Natural killer cell (primary cell): ENCODE measurements around the gene TSNAX. TPM values are rescaled to one million over a fixed set of nuclear protein-coding genes. Genes with fewer than 3 reads are reported as not detected.
"Not testable (repeated sequence)": the region's sequence is repeated elsewhere in the genome, so short reads cannot be mapped to it uniquely, and the experiment has no call there.

Experiments used
- ATAC-seq, 3 donors: fragments of 150-1000 bp in 2 of 3; fragments of 200-7000 bp in 1 of 3; cut with Tn5 transposase; 1 replicate in 1 of 3; 2 replicates in 2 of 3; pipeline ENCODE4 v1.10.0; 2021; ENCODE audit warnings: mild to moderate bottlenecking in 2 of 3, moderate library complexity in 2 of 3
- DNase-seq, 2 donors: peaks; one replicate each; pipeline versions ENCODE4 v3.0.0 to v3.0.0-alpha.2; 2013 to 2021; ENCODE audit warnings: mixed read lengths in 1 of 2
- H3K27ac ChIP-seq: one replicate; pipeline ENCODE4 v1.5.1; 2013; ENCODE audit warnings: mild to moderate bottlenecking, low read length
- H3K27me3 ChIP-seq: one replicate; pipeline ENCODE4 v1.6.1; 2013; ENCODE audit warnings: low read length; ENCODE audit not compliant: control insufficient read depth, insufficient read depth
- H3K36me3 ChIP-seq: one replicate; pipeline ENCODE4 v1.6.1; 2013; ENCODE audit warnings: low read length; ENCODE audit not compliant: control insufficient read depth, insufficient read depth
- H3K4me1 ChIP-seq: one replicate; pipeline ENCODE4 v1.6.1; 2013; ENCODE audit warnings: low read length; ENCODE audit not compliant: control insufficient read depth, insufficient read depth
- H3K4me3 ChIP-seq: one replicate; pipeline ENCODE4 v1.5.1; 2013; ENCODE audit warnings: low read length
- H3K9me3 ChIP-seq: one replicate; pipeline ENCODE4 v1.6.1; 2013; ENCODE audit warnings: low read length; ENCODE audit not compliant: control insufficient read depth, insufficient read depth
- H3K27ac Mint-ChIP-seq, 2 donors: one replicate each; pipeline ENCODE4 v1.8.0; 2022; ENCODE audit warnings: mild to moderate bottlenecking in 2 of 2, mixed read lengths in 2 of 2, moderate library complexity in 1 of 2
- H3K27me3 Mint-ChIP-seq, 2 donors: one replicate each; pipeline ENCODE4 v1.8.0; 2022; ENCODE audit warnings: low read depth in 2 of 2, mixed read lengths in 2 of 2
- H3K36me3 Mint-ChIP-seq: one replicate; pipeline ENCODE4 v1.8.0; 2022; ENCODE audit warnings: mixed read lengths
- H3K4me1 Mint-ChIP-seq, 2 donors: one replicate each; pipeline ENCODE4 v1.8.0; 2022; ENCODE audit warnings: mixed read lengths in 2 of 2
- H3K4me3 Mint-ChIP-seq: one replicate; pipeline ENCODE4 v1.8.0; 2022; ENCODE audit warnings: mild to moderate bottlenecking, moderate library complexity, mixed read lengths
- H3K9me3 Mint-ChIP-seq, 2 donors: one replicate each; pipeline ENCODE4 v1.8.0; 2022; ENCODE audit warnings: mixed read lengths in 2 of 2
- WGBS: methylation state at CpG from one replicate; pipeline ENCODE4 v1.1.7; 2013; ENCODE audit warnings: missing lambda C conversion rate; ENCODE audit not compliant: insufficient coverage; 5-methylcytosine and 5-hydroxymethylcytosine counted together
- intact Hi-C: fragments of 100-400 bp; cut with micrococcal nuclease; formaldehyde crosslinking; loops from one replicate; pipeline ENCODE4 v1.14.2; 2022
- total RNA-seq, 4 donors: library from RNA; stranded (reverse); fragments of 120-200 nt in 1 of 4; gene quantifications; one replicate each; pipeline versions ENCODE4 v1.2.3 to v1.2.4, GENCODE V29; 2013 to 2022
- TF ChIP-seq, protein P1 (sequence below): fragments of 200-600 bp; IDR thresholded peaks from one replicate; pipeline ENCODE4 v1.8.0; 2022; ENCODE audit warnings: antibody characterized with exemption

The TSNAX gene
- total RNA-seq, 3 donors from 2014 or later (not counting 1 experiment from before 2014, with no cell fraction given): 35.6 to 49.3 (median 44.8) TPM

DNA sequence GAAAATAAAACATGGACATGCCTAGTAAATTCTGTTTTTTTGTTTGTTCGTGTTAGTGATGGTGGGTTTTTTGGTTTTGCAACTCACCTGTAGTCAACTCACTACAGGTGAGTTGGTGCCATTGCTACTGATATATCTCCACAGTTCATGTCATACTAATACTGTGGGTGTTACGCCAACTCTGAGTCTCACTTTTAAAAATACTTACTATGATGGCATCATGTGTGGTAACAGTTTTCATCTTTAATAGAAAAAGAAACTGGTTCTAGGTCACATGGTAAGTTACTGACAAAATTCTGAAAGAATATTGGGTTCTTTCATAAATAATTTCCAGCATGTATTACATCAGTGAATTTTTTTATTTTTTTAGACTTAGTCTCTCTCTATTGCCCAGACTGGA is 38.0 kb downstream of the TSNAX start:
- no peak for DNase-seq
- Histone ChIP-seq H3K27ac (no peak overlapping the region), H3K27me3 (no peaks in the 10 kb centered on the region), H3K4me1 (no peaks in the 10 kb centered on the region), H3K4me3 (no peak overlapping the region), H3K9me3 (no peaks in the 10 kb centered on the region), H3K36me3 (peaks cover 34% of the 10 kb centered on the region)
- TF ChIP-seq, protein P1, sequence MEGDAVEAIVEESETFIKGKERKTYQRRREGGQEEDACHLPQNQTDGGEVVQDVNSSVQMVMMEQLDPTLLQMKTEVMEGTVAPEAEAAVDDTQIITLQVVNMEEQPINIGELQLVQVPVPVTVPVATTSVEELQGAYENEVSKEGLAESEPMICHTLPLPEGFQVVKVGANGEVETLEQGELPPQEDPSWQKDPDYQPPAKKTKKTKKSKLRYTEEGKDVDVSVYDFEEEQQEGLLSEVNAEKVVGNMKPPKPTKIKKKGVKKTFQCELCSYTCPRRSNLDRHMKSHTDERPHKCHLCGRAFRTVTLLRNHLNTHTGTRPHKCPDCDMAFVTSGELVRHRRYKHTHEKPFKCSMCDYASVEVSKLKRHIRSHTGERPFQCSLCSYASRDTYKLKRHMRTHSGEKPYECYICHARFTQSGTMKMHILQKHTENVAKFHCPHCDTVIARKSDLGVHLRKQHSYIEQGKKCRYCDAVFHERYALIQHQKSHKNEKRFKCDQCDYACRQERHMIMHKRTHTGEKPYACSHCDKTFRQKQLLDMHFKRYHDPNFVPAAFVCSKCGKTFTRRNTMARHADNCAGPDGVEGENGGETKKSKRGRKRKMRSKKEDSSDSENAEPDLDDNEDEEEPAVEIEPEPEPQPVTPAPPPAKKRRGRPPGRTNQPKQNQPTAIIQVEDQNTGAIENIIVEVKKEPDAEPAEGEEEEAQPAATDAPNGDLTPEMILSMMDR: no peak
- intact Hi-C loops: no loop called here
- Mint-ChIP-seq H3K4me3 (no peak overlapping the region), H3K36me3 (peaks cover 10% of the 10 kb centered on the region), H3K9me3 (no peaks in the 10 kb centered on the region), H3K27me3 (no peaks in the 10 kb centered on the region), H3K27ac (no peak overlapping the region), H3K4me1 (peaks cover 0 to 8% of the 10 kb centered on the region in 2 donors)
- no peak for ATAC-seq
- no CpG with 5 or more reads among the region's 2 CpGs for WGBS

DNA sequence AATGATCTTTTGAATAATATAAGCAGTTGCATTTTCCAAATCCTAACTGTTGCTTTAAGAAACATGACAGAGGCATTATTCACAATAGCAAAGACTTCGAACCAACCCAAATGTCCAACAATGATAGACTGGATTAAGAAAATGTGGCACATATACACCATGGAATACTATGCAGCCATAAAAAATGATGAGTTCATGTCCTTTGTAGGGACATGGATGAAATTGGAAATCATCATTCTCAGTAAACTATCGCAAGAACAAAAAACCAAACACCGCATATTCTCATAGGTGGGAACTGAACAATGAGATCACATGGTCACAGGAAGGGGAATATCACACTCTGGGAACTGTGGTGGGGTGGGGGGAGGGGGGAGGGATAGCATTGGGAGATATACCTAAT is 41.8 kb downstream of the TSNAX start:
- WGBS: 100% methylated on average over 1 of the region's 3 CpGs
- peaks cover 12% of the 10 kb centered on the region for H3K36me3 ChIP-seq
- DNase-seq, H3K9me3 Mint-ChIP-seq, H3K9me3 ChIP-seq, H3K4me3 ChIP-seq, H3K4me1 ChIP-seq, H3K27ac Mint-ChIP-seq, H3K4me1 Mint-ChIP-seq, H3K4me3 Mint-ChIP-seq, H3K27me3 Mint-ChIP-seq, intact Hi-C loops, ATAC-seq, H3K27ac ChIP-seq, H3K27me3 ChIP-seq: not testable (repeated sequence)
- peaks cover 10% of the 10 kb centered on the region for H3K36me3 Mint-ChIP-seq

DNA sequence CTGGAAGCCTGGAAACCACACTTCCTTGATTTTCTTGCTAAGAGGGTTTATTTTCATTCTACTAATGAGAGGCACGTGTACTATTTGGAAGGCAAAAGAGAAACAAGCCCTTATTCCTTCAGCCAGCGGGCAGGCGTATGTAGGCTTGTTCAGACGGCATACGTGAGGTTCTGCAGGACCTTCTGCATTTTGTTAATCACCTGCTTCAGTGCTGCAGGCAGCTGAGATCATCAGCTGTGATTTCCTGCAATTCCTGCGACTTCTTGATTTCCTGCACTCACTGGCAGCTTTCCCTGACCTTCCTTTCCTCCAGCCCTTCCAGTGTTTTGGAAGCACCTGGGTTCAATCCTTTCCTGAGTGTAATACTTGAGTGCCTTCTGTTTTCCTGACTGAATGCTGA is 43.4 kb downstream of the TSNAX start:
- ATAC-seq (no peak), DNase-seq (no peak)
- Histone ChIP-seq H3K9me3 (no peaks in the 10 kb centered on the region), H3K36me3 (peaks cover 5% of the 10 kb centered on the region), H3K4me1 (no peaks in the 10 kb centered on the region), H3K27me3 (no peaks in the 10 kb centered on the region), H3K4me3 (no peak overlapping the region), H3K27ac (no peak overlapping the region)
- Mint-ChIP-seq H3K9me3 (no peaks in the 10 kb centered on the region), H3K27me3 (no peaks in the 10 kb centered on the region), H3K4me1 (no peaks in the 10 kb centered on the region), H3K4me3 (no peak overlapping the region), H3K36me3 (peaks cover 10% of the 10 kb centered on the region), H3K27ac (no peak overlapping the region)
- WGBS: 90% methylated on average over 6 of the region's 6 CpGs
- intact Hi-C loops: no loop called here
- TF ChIP-seq, protein P1: no peak

DNA sequence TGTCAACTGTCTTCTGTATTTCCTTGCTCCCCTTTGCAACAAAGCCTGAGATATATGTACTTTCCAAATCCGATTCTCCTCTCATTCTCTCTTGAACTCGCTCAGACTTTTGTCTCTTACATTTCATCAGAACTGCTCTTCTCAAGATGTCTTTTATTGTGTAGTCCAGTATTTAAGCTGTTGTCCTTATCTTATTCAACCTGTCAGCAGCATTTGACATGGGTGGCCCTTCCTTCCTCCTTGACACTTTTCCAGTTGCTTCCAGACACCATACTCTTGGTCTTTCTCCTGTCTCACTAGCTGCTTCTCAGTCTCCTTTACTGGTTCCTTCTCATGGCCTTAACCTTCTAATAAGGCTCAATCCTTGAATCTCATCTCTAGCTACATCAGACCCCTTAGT is 47.0 kb downstream of the TSNAX start:
- Histone ChIP-seq H3K4me1 (no peaks in the 10 kb centered on the region), H3K9me3 (no peaks in the 10 kb centered on the region), H3K27ac (no peak overlapping the region), H3K27me3 (no peaks in the 10 kb centered on the region), H3K4me3 (no peak overlapping the region), H3K36me3 (no peaks in the 10 kb centered on the region)
- no peak overlapping the region for H3K27ac Mint-ChIP-seq
- H3K4me3 Mint-ChIP-seq: no peak overlapping the region
- ATAC-seq: no peak
- H3K36me3 Mint-ChIP-seq: no peaks in the 10 kb centered on the region
- no peaks in the 10 kb centered on the region for H3K27me3 Mint-ChIP-seq
- H3K9me3 Mint-ChIP-seq: no peaks in the 10 kb centered on the region
- intact Hi-C loops: no loop called here
- 91% methylated on average over 1 of the region's 2 CpGs for WGBS
- TF ChIP-seq, protein P1: no peak
- no peak for DNase-seq
- no peaks in the 10 kb centered on the region for H3K4me1 Mint-ChIP-seq
